Measurements from ENCODE around the gene CALML3. TPM values are rescaled to one million over a fixed set of nuclear protein-coding genes. Genes with fewer than 3 reads are reported as not detected.

The CALML3 gene
- total RNA-seq, 2 experiments from 2014 or later, result not detected

- H3K4me1 Mint-ChIP-seq (ENCODE audit: low read depth), result no peaks in the 10 kb centered on the region
- H3K27me3 Mint-ChIP-seq, result peaks cover 1% of the 10 kb centered on the region
Observed at GRCh38 chr10:5484205-5484604, 40.6 kb upstream of the CALML3 start.

GRCh38 chr10:5485290-5485689, 39.5 kb upstream of the CALML3 start:
- no peak for DNase-seq
- Mint-ChIP-seq H3K4me1 (ENCODE audit: low read depth) (no peaks in the 10 kb centered on the region), H3K36me3 (no peaks in the 10 kb centered on the region), H3K9me3 (no peaks in the 10 kb centered on the region), H3K27ac (no peak overlapping the region), H3K27me3 (peaks cover 1% of the 10 kb centered on the region), H3K4me3 (no peak overlapping the region)
- ChIA-PET POLR2A (no interaction called here), CTCF (interaction anchor here (1.0 to 1.8 kb wide), 2 partner anchors 43 to 138 kb away, joined by 3 to 6 read pairs; no protein-coding TSS in a partner anchor)
- intact Hi-C loops (cut with micrococcal nuclease), result no loop called here

More at GRCh38 chr10:5484205-5484604, 40.6 kb upstream of the CALML3 start:
- ChIA-PET POLR2A (no interaction called here), CTCF (interaction anchor here (1.8 kb wide), 1 partner anchor 139 kb away, joined by 6 read pairs; no protein-coding TSS in a partner anchor)
- H3K27ac Mint-ChIP-seq, result no peak overlapping the region
- intact Hi-C loops (cut with micrococcal nuclease), result no loop called here
- DNase-seq, result no peak
- H3K36me3 Mint-ChIP-seq, result no peaks in the 10 kb centered on the region
- no peak overlapping the region for H3K4me3 Mint-ChIP-seq
- no peaks in the 10 kb centered on the region for H3K9me3 Mint-ChIP-seq

GRCh38 chr10:5485948-5486852, 38.6 kb upstream of the CALML3 start:
- Mint-ChIP-seq H3K36me3 (no peaks in the 10 kb centered on the region), H3K4me3 (no peak overlapping the region), H3K27ac (no peak overlapping the region), H3K4me1 (ENCODE audit: low read depth) (no peaks in the 10 kb centered on the region), H3K9me3 (no peaks in the 10 kb centered on the region), H3K27me3 (peaks cover 1% of the 10 kb centered on the region)
- ChIA-PET CTCF (interaction anchor here (1.0 kb wide), 1 partner anchor 44 kb away, joined by 3 read pairs; no protein-coding TSS in a partner anchor), POLR2A (no interaction called here)
- DNase-seq, result no peak
- intact Hi-C loops (cut with micrococcal nuclease), result no loop called here

GRCh38 chr10:5486853-5487235, 37.9 kb upstream of the CALML3 start:
- Mint-ChIP-seq H3K27me3 (peaks cover 1% of the 10 kb centered on the region), H3K36me3 (no peaks in the 10 kb centered on the region), H3K4me1 (ENCODE audit: low read depth) (no peaks in the 10 kb centered on the region), H3K9me3 (peaks cover under 1% of the 10 kb centered on the region), H3K4me3 (no peak overlapping the region), H3K27ac (no peak overlapping the region)
- ChIA-PET POLR2A (no interaction called here), CTCF (no interaction called here)
- DNase-seq, result no peak
- intact Hi-C loops (cut with micrococcal nuclease), result no loop called here

- no peaks in the 10 kb centered on the region for H3K4me1 Mint-ChIP-seq (ENCODE audit: low read depth)
- no peak overlapping the region for H3K4me3 Mint-ChIP-seq
- peaks cover 1% of the 10 kb centered on the region for H3K27me3 Mint-ChIP-seq
- intact Hi-C loops (cut with micrococcal nuclease), result no loop called here
- CTCF ChIA-PET, result no interaction called here
- peaks cover 12% of the 10 kb centered on the region for H3K9me3 Mint-ChIP-seq
- POLR2A ChIA-PET, result no interaction called here
- peaks cover 6% of the 10 kb centered on the region for H3K36me3 Mint-ChIP-seq
- DNase-seq, result no peak
- H3K27ac Mint-ChIP-seq, result no peak overlapping the region
Observed at GRCh38 chr10:5488272-5489161, 36.2 kb upstream of the CALML3 start.

GRCh38 chr10:5490032-5490431, 34.7 kb upstream of the CALML3 start:
- no peak for DNase-seq
- peaks cover 6% of the 10 kb centered on the region for H3K36me3 Mint-ChIP-seq
- ChIA-PET POLR2A (no interaction called here), CTCF (interaction anchor here (1.6 kb wide), 1 partner anchor 133 kb away, joined by 7 read pairs; no protein-coding TSS in a partner anchor)
- H3K27ac Mint-ChIP-seq, result no peak overlapping the region
- peaks cover 12% of the 10 kb centered on the region for H3K9me3 Mint-ChIP-seq
- intact Hi-C loops (cut with micrococcal nuclease), result no loop called here
- H3K27me3 Mint-ChIP-seq, result peaks cover 1% of the 10 kb centered on the region
- no peaks in the 10 kb centered on the region for H3K4me1 Mint-ChIP-seq (ENCODE audit: low read depth)
- no peak overlapping the region for H3K4me3 Mint-ChIP-seq

DNA sequence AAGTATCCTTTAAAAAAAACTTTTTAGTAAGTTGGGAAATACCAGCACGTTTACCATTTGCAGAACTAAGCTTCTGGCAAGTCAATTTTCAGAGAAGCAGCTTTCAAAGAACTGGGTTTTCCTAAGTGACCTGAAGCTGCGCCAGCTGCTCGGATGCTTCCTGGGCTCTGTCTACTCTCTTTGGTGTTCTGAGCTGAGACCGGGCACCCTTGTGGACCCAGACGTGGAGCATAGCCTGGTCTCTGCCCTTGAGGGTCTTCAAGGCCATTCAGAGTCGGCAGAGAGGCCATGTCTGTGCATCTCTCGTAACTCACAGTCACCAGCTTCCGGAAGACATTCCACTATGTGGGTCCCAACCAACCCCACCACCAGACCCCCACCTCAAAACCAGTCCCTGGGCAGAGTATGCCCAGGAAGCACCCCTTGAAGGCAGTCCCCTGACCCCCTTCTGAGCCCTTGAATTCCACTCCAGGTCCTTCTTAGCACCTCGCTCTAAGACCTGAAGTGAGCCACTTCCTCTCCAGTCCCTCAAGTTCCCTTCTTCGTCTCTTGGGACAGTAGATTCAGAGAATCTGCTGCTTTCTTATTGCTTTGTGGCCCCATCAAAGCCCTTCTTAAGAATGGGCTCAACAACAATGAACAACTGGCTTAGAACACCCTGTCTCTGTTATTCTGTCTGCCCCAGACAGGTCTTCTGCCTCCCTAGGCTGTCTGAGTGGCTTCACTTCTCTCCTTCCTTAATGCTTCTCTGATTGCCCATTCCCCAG, 33.9 kb upstream of the CALML3 start:
- Mint-ChIP-seq H3K27me3 (no peaks in the 10 kb centered on the region), H3K4me1 (ENCODE audit: low read depth) (no peaks in the 10 kb centered on the region), H3K27ac (no peak overlapping the region), H3K9me3 (peaks cover 12% of the 10 kb centered on the region), H3K4me3 (no peak overlapping the region), H3K36me3 (peaks cover 6% of the 10 kb centered on the region)
- intact Hi-C loops (cut with micrococcal nuclease), result no loop called here
- POLR2A ChIA-PET, result no interaction called here
- CTCF ChIA-PET, result interaction anchor here (1.6 kb wide), 1 partner anchor 132 kb away, joined by 7 read pairs; no protein-coding TSS in a partner anchor
- no peak for DNase-seq

DNA sequence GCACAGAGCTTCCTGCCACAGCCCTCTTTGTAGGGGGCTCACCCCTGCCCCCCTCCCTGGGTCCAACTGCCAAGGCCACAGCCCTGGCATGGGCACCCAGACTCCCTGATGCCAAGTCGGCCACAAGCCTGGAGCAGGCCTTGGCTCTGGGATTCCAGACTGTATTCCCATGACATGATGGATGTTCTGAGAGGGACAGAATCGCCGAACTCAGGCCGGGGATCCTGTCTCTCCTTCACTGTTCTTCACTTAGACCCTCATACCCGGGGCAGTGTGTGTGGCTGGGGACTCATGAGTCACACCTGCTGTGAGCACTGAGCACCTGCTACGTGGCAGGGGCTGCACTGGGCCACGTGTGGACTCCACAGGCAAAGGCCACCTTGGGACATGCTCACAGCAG, 33.3 kb upstream of the CALML3 start:
- intact Hi-C loops (cut with micrococcal nuclease), result no loop called here
- Mint-ChIP-seq H3K4me3 (no peak overlapping the region), H3K9me3 (peaks cover 12% of the 10 kb centered on the region), H3K4me1 (ENCODE audit: low read depth) (no peaks in the 10 kb centered on the region), H3K36me3 (peaks cover 6% of the 10 kb centered on the region), H3K27ac (no peak overlapping the region), H3K27me3 (no peaks in the 10 kb centered on the region)
- POLR2A ChIA-PET, result no interaction called here
- no peak for DNase-seq
- CTCF ChIA-PET, result interaction anchor here (1.6 kb wide), 1 partner anchor 132 kb away, joined by 7 read pairs; no protein-coding TSS in a partner anchor

GRCh38 chr10:5492322-5492855, 32.4 kb upstream of the CALML3 start:
- DNase-seq, result no peak
- no peaks in the 10 kb centered on the region for H3K27me3 Mint-ChIP-seq
- ChIA-PET CTCF (no interaction called here), POLR2A (no interaction called here)
- intact Hi-C loops (cut with micrococcal nuclease), result no loop called here
- H3K4me3 Mint-ChIP-seq, result no peak overlapping the region
- peaks cover 6% of the 10 kb centered on the region for H3K36me3 Mint-ChIP-seq
- H3K27ac Mint-ChIP-seq, result no peak overlapping the region
- peaks cover 12% of the 10 kb centered on the region for H3K9me3 Mint-ChIP-seq
- H3K4me1 Mint-ChIP-seq (ENCODE audit: low read depth), result no peaks in the 10 kb centered on the region

- H3K4me1 Mint-ChIP-seq (ENCODE audit: low read depth), result no peaks in the 10 kb centered on the region
- H3K4me3 Mint-ChIP-seq, result no peak overlapping the region
- H3K9me3 Mint-ChIP-seq, result peaks cover 12% of the 10 kb centered on the region
- CTCF ChIA-PET, result no interaction called here
- intact Hi-C loops (cut with micrococcal nuclease), result no loop called here
- POLR2A ChIA-PET, result no interaction called here
- DNase-seq, result no peak
- H3K36me3 Mint-ChIP-seq, result peaks cover 6% of the 10 kb centered on the region
- H3K27ac Mint-ChIP-seq, result no peak overlapping the region
- no peaks in the 10 kb centered on the region for H3K27me3 Mint-ChIP-seq
Observed at GRCh38 chr10:5492929-5493576, 31.7 kb upstream of the CALML3 start.

GRCh38 chr10:5493691-5494090, 31.1 kb upstream of the CALML3 start:
- Mint-ChIP-seq H3K27ac (no peak overlapping the region), H3K9me3 (peaks cover 12% of the 10 kb centered on the region), H3K4me1 (ENCODE audit: low read depth) (no peaks in the 10 kb centered on the region), H3K36me3 (peaks cover 6% of the 10 kb centered on the region), H3K27me3 (no peaks in the 10 kb centered on the region), H3K4me3 (no peak overlapping the region)
- ChIA-PET CTCF (no interaction called here), POLR2A (no interaction called here)
- intact Hi-C loops (cut with micrococcal nuclease), result no loop called here
- no peak for DNase-seq
